HG02571 (cell line): Measurements from ENCODE around the gene HK1.
A peak's percentile ranks its signal among the peaks of the same experiment; 100 is the strongest.
"Not testable (repeated sequence)": the region's sequence is repeated elsewhere in the genome, so short reads cannot be mapped to it uniquely, and the experiment has no call there.

Experiments
- ATAC-seq: cut with Tn5 transposase; IDR thresholded peaks from one replicate; pipeline ENCODE4 v1.9.1; 2021; ENCODE audit warnings: mild to moderate bottlenecking, moderate library complexity; ENCODE audit not compliant: unreplicated experiment

Gene HK1

GRCh38 chr10:69307434-69307833 lies 29.1 kb downstream of the HK1 start:
- ATAC-seq, result no peak

- ATAC-seq, result not testable (repeated sequence)
Measured at GRCh38 chr10:69308304-69308703, 30.0 kb downstream of the HK1 start.

- no peak for ATAC-seq
Measured at GRCh38 chr10:69311309-69311708, 33.0 kb downstream of the HK1 start.

GRCh38 chr10:69312528-69312927 lies 34.2 kb downstream of the HK1 start:
- ATAC-seq, result no peak

- no peak for ATAC-seq
Measured at GRCh38 chr10:69315100-69315542, 36.8 kb downstream of the HK1 start.

- no peak for ATAC-seq
Measured at GRCh38 chr10:69315610-69316312, 37.5 kb downstream of the HK1 start.

GRCh38 chr10:69316313-69317059 lies 38.2 kb downstream of the HK1 start:
- ATAC-seq, result no peak

GRCh38 chr10:69317175-69317604 lies 38.9 kb downstream of the HK1 start:
- peak; percentile 32 for ATAC-seq

GRCh38 chr10:69317626-69318105 lies 39.4 kb downstream of the HK1 start:
- ATAC-seq, result peak; percentile 29

GRCh38 chr10:69318106-69318866 lies 40.0 kb downstream of the HK1 start:
- ATAC-seq, result peak; percentile 77

GRCh38 chr10:69318867-69319727 lies 40.8 kb downstream of the HK1 start:
- no peak for ATAC-seq

- ATAC-seq, result no peak
Measured at GRCh38 chr10:69319841-69320316, 41.6 kb downstream of the HK1 start.

GRCh38 chr10:69320521-69320920 lies 42.2 kb downstream of the HK1 start:
- no peak for ATAC-seq

- ATAC-seq, result no peak
Measured at GRCh38 chr10:69321039-69321715, 42.9 kb downstream of the HK1 start.

- no peak for ATAC-seq
Measured at GRCh38 chr10:69321865-69322264, 43.6 kb downstream of the HK1 start.

- ATAC-seq, result not testable (repeated sequence)
Measured at GRCh38 chr10:69322346-69322745, 44.0 kb downstream of the HK1 start.

GRCh38 chr10:69323622-69324021 lies 45.3 kb downstream of the HK1 start:
- no peak for ATAC-seq

- ATAC-seq, result no peak
Measured at GRCh38 chr10:69324583-69324982, 46.3 kb downstream of the HK1 start.

- not testable (repeated sequence) for ATAC-seq
Measured at GRCh38 chr10:69325637-69326523, 47.6 kb downstream of the HK1 start.
